AG04450 (cell line): Measurements from ENCODE around the gene PLXNA2. TPM values are rescaled to one million over a fixed set of nuclear protein-coding genes. Genes with fewer than 3 reads are reported as not detected.

ENCODE experiments used
- CTCF ChIA-PET: fragments of 300-600, 350-600 bp; formaldehyde crosslinking; extraction: SDS; loops from one replicate; lab custom pipeline; 2022; ENCODE audit warnings: antibody characterized with exemption, inconsistent platforms; lab: Charles Lee
- POLR2A ChIA-PET: fragments of 350-600 bp; formaldehyde crosslinking; extraction: SDS; loops from one replicate; lab custom pipeline; 2021; ENCODE audit warnings: antibody characterized with exemption, inconsistent platforms; lab: Yijun Ruan, JAX
- DNase-seq: peaks from one replicate; pipeline ENCODE4 v3.0.0-alpha.2; 2011; ENCODE audit warnings: low read depth, low spot score
- H3K27ac ChIP-seq: one replicate; pipeline ENCODE4 v1.5.1; 2012; ENCODE audit warnings: low read depth, low read length, control low read depth
- H3K27me3 ChIP-seq: one replicate; pipeline ENCODE4 v1.6.0; 2012; ENCODE audit warnings: low read length; ENCODE audit not compliant: control insufficient read depth, insufficient read depth
- H3K4me3 ChIP-seq: 2 replicates; pipeline ENCODE4 v1.5.1; 2011; ENCODE audit warnings: mild to moderate bottlenecking, low read depth, low read length, control low read depth
- H3K9me3 ChIP-seq: 2 replicates; pipeline ENCODE4 v1.5.1; 2012; ENCODE audit warnings: low read length; ENCODE audit not compliant: control insufficient read depth, insufficient read depth
- CTCF ChIP-seq: IDR thresholded peaks from 2 replicates; pipeline ENCODE4 v1.5.1; 2011; ENCODE audit warnings: low read depth, low read length, control low read depth, inconsistent platforms
- polyA plus RNA-seq: library from polyadenylated mRNA; depleted of rRNA; stranded (reverse); fragments of >200 nt; gene quantifications from 2 replicates; pipeline ENCODE4 v1.2.3, GENCODE V29; 2011

The PLXNA2 gene
- polyA plus RNA-seq, 1 experiment = 0.10 TPM

- H3K27me3 ChIP-seq = peaks cover 3% of the 10 kb centered on the region
- ChIA-PET CTCF (interaction anchor here (0.9 to 1.2 kb wide), 2 partner anchors 25 to 47 kb away, joined by 3 to 4 read pairs; no protein-coding TSS in a partner anchor), POLR2A (no interaction called here)
- H3K4me3 ChIP-seq = no peak overlapping the region
- TF ChIP-seq CTCF = no peak
- no peak overlapping the region for H3K27ac ChIP-seq
- no peak for DNase-seq
- no peaks in the 10 kb centered on the region for H3K9me3 ChIP-seq
Measured at GRCh38 chr1:208068407-208068806, 175.8 kb downstream of the PLXNA2 start.

- TF ChIP-seq CTCF = no peak
- Histone ChIP-seq H3K27me3 (peaks cover 3% of the 10 kb centered on the region), H3K9me3 (no peaks in the 10 kb centered on the region), H3K4me3 (no peak overlapping the region), H3K27ac (no peak overlapping the region)
- no peak for DNase-seq
- POLR2A ChIA-PET = no interaction called here
- CTCF ChIA-PET = interaction anchor here (1.0 kb wide), 1 partner anchor 28 kb away, joined by 3 read pairs; no protein-coding TSS in a partner anchor
Measured at GRCh38 chr1:208066583-208066982, 177.6 kb downstream of the PLXNA2 start.

GRCh38 chr1:208065862-208066261 lies 178.3 kb downstream of the PLXNA2 start:
- Histone ChIP-seq H3K27ac (no peak overlapping the region), H3K27me3 (peaks cover 3% of the 10 kb centered on the region), H3K9me3 (no peaks in the 10 kb centered on the region), H3K4me3 (no peak overlapping the region)
- POLR2A ChIA-PET = no interaction called here
- DNase-seq = no peak
- CTCF ChIA-PET = interaction anchor here (1.0 kb wide), 1 partner anchor 28 kb away, joined by 3 read pairs; no protein-coding TSS in a partner anchor
- TF ChIP-seq CTCF = no peak

GRCh38 chr1:208061632-208062031 lies 182.6 kb downstream of the PLXNA2 start:
- no peaks in the 10 kb centered on the region for H3K9me3 ChIP-seq
- H3K27ac ChIP-seq = no peak overlapping the region
- H3K4me3 ChIP-seq = no peak overlapping the region
- DNase-seq = no peak
- CTCF ChIA-PET = no interaction called here
- POLR2A ChIA-PET = no interaction called here
- no peak for TF ChIP-seq CTCF
- H3K27me3 ChIP-seq = no peaks in the 10 kb centered on the region

GRCh38 chr1:208061118-208061517 lies 183.1 kb downstream of the PLXNA2 start:
- ChIA-PET POLR2A (no interaction called here), CTCF (interaction anchor here (1.1 kb wide), 1 partner anchor 39 kb away, joined by 3 read pairs; no protein-coding TSS in a partner anchor)
- Histone ChIP-seq H3K9me3 (no peaks in the 10 kb centered on the region), H3K4me3 (no peak overlapping the region), H3K27me3 (no peaks in the 10 kb centered on the region), H3K27ac (no peak overlapping the region)
- no peak for DNase-seq
- no peak for TF ChIP-seq CTCF
